Measurements from ENCODE around the gene SLC44A4.
"Not testable (repeated sequence)": the region's sequence is repeated elsewhere in the genome, so short reads cannot be mapped to it uniquely, and the experiment has no call there.

SLC44A4 gene

DNA sequence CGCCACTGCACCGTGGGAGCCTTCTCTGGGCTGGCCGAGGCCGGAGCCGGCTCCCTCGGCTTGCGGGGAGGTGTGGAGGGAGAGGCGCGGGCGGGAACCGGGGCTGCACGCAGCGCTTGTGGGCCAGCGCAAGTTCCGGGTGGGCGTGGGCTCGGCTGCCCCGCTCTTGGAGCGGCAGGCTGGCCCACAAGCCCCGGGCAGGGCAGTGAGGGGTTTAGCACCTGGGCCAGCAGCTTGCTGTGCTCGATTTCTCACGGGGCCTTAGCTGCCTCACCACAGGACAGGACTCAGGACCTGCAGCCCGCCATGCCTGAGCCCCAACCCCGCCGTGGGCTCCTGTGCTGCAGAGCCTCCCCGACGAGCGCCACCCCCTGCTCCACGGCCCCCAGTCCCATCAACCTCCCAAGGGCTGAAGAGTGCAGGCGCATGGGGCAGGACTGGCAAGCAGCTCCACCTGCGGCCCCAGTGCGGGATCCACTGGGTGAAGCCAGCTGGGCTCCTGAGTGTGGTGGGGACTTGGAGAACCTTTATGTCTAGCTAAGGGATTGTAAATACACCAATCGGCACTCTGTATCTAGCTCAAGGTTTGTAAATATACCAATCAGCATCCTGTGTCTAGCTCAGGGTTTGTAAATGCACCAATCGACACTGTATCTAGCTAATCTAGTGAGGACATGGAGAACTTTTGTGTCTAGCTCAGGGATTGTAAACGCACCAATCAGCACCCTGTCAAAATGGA lies 26.6 kb downstream of the SLC44A4 start:
- not testable (repeated sequence) for DNase-seq

DNA sequence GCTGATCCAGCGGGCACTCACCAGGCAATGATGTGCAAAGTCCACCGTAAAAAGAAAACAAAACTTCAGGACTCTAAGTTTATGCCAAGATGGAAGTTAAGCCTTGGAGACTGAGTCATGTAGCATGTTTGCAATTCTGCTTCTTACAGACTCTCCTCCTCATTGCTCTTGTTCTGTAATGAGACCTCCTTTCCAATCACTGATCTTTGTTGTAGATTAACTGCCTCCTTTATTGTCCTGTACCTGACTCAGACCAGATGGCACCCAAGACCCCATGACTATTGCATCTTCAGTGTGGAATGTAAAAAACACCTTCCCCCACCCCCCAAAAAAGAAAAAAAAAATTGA lies 27.3 kb downstream of the SLC44A4 start:
- no peak for DNase-seq

DNA sequence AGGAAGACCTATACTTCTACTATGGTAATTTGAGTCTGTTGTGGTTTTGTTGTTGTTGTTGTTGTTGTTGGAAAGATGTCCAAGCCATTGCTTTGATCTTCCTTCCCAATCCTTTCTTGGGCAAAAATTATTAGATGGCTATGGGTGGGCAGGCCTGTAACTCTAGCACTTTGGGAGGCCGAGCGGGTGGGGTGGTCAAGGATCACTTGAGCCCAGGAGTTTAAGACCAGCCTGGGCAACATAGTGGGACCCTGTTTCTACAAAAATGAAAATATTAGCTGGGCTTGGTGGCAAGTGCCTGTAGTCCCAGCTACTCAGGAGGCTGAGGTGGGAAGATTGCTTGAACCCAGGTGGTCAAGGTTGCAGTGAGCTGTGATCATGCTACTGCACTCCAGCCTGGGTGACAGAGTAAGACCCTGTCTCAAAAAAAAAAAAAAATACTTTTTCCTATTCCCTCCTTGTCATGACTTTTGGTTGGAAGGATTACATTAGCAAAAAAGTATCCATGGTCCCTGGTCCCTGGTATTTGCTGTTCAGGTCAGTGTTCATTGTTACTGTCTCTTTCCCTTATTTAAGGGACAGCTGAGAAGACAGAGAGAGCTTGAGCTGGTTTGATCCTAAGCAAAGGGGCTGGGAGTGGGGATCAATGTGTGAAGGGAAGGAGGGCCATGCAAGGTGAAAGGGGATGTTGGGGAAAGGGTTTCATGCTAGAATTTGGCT lies 27.9 kb downstream of the SLC44A4 start:
- no peak for DNase-seq

DNA sequence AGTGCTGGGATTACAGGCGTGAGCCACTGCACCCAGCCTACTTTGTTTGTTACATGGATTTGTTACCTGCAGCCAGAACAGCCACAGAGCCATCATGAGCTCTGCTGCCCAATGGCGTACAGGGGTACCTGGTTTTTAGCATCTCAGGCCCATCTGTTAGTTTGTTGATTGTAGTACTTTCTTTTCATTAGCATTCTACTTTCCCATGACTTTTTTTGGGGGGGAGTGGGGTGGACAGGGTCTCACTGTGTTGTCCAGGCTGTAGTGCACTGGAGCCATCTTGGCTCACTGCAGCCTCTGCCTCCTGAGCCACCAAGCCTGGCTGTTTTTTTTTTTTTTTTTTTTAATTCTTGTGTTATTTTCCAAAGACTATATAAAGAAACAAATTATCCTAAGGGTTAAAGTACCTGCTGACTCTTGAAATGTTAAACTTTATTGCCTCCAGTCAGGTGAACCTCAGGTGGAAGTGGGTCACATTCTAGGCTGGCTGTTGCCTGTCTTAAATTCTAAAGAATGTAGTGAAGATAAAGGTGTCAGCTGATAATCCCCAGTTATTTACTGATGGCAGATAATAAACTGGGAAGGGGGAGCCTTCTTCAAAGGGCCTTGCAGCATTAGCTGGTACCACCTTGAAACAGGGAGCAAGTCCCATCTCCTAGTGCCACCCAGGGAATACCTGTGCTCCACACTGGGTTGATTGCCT lies 31.4 kb downstream of the SLC44A4 start:
- DNase-seq: no peak

DNA sequence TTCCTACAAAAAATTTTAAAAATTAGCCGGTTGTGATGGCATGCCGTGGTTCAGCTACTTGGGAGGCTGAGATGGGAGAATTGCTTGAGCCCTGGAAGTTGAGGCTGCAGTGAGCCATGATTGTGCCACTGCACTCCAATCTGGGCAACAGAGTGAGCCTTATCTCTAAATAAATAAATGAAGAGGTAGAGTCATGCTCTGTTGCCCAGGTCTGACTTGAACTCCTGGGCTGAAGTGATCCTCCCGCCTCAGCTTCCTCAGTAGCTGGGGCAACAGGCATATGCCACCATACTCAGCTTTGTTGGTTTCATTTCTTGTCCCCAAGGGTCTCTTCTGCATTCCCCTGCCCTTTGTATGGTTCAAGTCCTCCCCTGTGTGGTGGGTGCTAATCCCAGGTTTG lies 34.3 kb downstream of the SLC44A4 start:
- DNase-seq: no peak

DNA sequence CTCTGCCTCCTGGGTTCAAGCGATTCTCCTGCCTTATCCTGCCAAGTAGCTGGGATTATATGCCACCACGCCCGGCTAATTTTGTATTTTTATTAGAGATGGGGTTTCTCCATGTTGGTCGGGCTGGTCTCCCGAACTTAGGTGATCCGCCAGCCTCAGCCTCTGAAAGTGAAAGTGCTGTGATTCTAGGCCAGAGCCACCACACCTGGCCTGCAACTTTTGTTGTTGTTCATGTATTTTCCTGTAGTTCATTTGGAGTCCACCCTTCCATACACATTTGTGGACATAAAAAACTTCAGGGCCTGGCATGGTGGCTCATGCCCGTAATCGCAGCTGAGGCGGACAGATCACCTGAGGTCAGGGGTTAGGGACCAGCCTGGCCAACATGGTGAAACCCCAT lies 36.7 kb downstream of the SLC44A4 start:
- DNase-seq: no peak

DNA sequence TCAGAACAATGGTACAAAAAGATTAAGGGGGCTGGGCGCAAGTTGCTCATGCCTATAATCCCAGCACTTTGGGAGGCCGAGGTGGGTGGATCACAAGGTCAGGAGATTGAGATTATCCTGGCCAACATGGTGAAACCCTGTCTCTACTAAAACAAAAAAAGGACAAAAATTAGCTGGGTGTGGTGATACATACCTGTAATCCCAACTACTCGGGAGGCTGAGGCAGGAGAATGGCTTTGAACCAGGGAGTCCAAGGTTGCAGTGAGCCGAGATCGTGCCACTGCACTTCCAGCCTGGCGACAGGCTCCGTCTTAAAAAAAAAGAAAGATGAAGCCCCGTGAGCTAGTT lies 39.0 kb downstream of the SLC44A4 start:
- DNase-seq: not testable (repeated sequence)

DNA sequence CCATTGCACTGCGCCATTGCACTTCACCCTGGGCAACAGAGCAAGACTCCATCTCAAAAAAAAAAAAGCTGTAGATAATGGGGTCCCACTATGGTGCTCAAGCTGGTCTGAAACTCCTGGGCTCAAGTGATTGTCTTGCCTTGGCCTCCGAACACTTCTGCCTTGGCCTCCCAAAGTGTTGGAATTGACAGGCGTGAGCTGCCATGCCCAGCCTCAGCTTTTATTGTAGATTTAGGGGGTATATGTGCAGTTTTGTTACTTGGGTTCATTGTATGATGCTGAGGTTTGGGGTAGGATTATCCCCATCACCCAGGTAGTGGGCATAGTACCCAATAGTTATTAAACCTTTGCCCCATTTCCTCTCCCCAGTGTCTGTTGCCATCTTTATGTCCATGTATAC lies 39.8 kb downstream of the SLC44A4 start:
- no peak for DNase-seq

DNA sequence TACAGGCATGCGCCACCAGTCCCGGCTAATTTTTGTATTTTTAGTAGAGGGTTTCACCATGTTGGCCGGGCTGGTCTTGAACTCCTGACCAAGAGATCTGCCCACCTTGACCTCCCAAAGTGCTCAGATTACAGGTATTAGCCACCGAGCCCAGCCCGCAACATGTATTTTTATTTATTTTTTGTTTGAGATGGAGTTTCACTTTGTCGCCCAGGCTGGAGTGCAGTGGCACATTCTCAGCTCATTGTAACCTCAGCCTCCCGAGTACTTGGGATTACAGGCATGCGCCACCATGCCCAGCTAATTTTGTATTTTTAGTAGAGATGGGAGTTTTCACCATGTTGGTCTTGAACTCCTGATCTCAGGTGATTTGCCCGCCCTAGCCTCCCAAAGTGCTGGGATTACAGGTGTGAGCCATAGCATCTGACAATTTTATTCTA lies 40.7 kb downstream of the SLC44A4 start:
- not testable (repeated sequence) for DNase-seq

DNA sequence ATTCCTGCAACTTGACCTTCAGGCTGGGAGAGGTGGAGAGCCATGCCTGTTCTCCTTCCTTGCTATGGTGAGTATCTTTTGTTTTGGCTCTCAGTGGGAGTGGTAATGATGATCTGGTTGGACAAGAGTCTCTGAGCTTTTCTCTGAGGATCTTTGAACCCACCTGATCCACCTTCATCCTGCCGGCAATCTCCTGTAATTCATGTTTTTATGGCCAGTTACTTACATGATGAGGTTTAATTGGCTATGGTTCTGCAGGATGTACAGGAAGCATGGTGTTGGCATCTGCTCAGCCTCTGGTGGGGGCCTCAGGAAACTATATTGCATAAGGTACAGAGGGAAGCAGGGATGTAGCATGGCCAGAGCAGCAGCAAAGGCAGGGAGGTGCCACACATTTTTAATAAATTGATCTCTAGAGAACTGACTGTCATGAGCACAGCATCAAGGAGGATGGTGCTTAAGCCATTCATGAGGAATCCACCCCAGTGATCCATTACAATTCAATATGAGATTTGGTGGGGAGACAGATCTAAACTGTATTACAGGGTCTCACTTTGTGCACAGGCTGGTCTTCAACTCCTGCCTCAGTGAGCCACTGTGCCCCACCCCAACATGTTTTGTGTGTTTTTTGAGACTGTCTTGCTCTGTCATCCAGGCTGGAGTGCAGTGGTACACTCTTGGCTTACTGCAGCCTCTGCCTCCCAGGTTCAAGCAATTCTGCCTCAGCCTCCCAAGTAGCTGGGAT lies 41.3 kb downstream of the SLC44A4 start:
- DNase-seq: no peak

DNA sequence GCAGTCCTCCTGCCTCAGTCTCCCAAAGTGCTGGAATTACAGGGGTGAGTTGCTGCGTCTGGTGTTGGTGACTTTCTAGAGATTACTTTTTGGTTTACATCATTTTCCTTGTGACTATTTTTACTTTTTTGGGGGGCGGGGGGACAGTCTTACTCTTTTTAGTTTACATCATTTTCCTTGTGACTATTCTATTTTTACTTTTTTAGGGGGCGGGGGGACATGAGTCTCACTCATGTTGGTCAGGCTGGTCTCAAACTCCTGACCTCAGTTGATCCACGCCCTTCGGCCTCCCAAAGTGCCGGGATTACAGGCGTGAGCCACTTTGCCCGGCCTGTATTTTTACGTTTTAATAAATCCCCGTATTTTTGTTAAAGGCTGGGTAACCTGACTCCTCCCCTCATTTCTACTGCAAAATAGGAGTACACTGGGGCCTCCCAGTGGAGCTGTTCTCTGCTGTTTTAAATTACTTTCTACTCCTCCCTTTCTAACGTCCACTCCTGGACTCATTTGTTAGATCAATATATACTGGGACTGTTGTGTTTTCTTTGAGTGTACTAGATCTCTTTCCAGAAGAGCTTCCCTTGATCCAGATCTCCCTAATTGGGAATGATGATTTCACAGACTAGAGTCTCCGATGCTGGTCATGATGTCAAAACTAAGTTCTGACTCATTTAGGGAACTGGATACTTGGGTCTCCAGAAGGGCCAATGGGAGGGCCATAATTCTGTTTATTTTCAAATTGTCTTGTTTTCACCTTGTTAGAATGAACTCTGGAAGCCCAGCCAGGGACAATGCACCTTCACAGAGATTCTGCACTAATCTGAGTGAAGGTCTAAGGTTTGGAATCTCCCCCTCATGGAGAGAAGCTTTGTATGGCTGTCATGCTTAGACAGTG lies 42.1 kb downstream of the SLC44A4 start:
- DNase-seq: peak; percentile 57

DNA sequence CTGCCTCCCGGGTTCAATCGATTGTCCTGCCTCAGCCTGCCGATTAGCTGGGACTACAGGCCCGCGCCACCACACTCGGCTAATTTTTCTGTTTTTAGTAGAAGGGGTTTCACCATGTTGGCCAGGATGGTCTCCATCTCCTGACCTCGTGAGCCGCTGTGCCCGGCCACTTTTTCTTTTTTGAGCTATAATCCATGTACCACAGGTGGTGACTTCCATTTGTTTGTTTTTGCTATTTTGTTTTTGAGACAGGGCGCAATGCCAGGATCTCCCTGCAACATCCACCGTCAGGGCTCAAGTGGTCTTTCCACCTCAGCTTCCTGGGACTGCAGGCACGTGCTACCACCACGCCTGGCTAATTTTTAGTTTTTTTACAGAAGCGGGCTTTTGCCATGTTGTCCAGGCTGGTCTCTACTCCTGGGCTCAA lies 42.7 kb downstream of the SLC44A4 start:
- no peak for DNase-seq

DNA sequence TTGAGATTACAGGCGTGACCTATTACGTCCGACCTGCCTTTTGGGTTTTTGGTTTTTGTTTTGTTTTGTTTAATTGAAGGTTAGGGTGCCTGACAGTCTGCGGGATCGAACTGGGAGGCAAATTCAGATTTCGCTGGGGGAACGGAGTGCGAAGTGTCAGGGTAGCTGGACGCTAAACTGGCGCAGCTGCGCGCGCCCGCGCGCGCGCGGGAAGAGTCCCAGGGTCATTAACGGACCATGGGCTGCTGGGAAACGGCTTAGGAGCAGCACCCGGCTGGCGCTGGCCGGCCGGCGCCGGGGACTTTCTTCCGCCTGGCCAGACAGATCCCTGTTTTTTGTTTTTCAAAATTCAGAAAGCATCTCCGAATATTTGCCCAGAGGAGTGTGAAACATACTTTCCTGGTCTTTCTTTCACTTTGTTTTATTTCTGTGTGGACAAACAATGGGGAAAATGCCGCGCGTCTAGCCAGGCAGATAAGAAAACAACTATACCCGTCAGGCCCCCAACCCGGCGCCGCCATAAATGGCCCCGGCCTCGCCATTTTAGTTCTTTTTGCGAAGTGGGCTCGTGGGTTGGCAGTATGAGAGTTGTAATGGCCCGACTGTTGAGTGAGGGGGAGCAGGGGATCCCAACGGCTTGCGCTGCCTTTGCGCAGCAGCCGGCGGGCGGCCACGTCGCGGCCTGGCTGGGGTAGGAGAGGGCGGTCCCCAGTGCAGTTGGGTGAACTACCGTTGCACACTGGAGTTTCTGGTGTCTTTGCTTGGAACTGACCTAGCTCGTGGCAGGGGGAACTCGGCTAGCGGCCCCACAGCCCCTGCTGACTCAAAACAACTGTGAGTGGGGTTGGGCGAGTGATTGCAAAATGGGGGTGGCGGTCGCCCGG lies 44.2 kb downstream of the SLC44A4 start:
- DNase-seq: peak; percentile 91

DNA sequence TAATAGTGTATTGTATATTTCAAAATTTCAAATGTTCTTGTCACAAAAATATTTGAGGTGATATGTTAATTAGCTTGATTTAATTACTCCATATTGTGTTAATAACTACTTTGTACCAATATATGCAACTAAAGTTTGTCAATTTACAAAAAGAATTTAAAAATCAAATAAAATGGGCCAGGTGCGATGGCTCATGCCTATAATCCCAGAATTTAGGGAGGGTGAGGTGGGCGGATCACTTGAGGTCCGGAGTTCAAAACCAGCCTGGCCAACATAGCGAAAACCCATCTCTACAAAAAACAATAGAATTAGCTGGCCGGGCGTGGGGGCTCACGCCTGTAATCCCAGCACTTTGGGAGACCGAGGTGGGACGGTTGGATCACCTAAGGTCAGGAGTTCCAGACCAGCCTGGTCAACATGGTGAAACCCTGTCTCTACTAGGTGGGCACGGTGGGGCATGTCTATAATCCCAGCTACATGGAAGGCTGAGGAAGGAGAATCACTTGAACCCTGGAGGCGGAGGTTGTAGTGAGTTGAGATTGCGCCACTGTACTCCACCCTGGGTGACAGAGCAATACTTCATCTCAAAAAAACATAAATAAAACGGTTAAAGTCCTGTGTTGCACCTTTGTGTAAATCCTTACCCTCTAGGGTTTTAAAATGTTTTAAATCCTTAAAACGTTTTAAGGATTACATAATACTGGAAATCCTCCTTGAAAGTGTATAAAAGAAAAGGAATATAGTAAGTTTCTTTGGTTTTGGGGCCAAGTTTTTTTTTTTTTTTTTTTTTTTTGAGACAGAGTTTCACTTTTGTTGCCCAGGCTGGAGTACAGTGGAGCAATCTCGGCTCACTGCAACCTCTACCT lies 47.2 kb downstream of the SLC44A4 start:
- no peak for DNase-seq

DNA sequence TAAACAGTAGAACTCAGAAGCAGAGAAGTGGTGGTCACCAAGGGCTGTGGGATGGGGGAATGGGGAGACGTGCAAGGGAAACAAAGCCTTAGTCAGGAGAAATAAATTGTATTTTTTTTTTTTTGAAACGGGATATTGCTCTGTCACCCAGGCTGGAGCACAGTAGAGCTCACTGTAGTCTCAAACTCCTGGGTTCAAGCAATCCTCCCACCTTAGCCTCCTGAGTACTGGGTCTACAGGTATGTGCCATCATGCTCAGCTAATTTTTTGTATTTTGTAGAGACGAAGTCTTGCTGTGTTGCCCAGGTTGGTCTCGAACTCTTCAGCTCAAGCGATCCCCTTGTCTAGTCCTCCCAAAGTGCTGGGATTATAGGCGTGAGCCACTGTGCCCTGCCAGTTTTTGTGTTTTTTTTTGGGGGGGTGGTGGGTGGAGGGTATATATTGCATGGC lies 47.9 kb downstream of the SLC44A4 start:
- DNase-seq: no peak

DNA sequence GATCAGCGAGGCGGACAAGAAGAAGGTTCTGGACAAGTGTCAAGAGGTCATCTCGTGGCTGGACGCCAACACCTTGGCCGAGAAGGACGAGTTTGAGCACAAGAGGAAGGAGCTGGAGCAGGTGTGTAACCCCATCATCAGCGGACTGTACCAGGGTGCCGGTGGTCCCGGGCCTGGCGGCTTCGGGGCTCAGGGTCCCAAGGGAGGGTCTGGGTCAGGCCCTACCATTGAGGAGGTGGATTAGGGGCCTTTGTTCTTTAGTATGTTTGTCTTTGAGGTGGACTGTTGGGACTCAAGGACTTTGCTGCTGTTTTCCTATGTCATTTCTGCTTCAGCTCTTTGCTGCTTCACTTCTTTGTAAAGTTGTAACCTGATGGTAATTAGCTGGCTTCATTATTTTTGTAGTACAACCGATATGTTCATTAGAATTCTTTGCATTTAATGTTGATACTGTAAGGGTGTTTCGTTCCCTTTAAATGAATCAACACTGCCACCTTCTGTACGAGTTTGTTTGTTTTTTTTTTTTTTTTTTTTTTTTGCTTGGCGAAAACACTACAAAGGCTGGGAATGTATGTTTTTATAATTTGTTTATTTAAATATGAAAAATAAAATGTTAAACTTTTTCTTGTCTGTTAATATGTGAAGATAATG lies 49.0 kb downstream of the SLC44A4 start:
- peak; percentile 61 for DNase-seq

DNA sequence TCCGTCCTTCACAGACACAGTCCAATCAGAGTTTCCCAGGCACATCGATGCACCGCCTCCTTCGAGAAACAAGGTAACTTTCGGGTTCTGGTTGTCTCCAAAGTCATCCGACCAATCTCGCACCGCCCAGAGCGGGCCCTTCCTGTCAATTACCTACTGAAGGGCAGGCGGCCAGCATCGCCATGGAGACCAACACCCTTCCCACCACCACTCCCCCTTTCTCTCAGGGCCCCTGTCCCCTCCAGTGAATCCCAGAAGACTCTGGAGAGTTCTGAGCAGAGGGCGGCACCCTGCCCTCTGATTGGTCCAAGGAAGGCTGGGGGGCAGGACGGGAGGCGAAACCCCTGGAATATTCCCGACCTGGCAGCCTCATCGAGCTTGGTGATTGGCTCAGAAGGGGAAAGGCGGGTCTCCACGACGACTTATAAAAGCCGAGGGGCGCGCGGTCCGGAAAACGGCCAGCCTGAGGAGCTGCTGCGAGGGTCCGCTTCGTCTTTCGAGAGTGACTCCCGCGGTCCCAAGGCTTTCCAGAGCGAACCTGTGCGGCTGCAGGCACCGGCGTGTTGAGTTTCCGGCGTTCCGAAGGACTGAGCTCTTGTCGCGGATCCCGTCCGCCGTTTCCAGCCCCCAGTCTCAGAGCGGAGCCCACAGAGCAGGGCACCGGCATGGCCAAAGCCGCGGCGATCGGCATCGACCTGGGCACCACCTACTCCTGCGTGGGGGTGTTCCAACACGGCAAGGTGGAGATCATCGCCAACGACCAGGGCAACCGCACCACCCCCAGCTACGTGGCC lies 51.3 kb downstream of the SLC44A4 start, which contains the start of gene HSPA1B:
HSPA1B (plus strand) TSS at position 453 of the 794 bp plus-strand sequence; CDS start at position 666, 213 bp downstream.
- peak; percentile 100 for DNase-seq

DNA sequence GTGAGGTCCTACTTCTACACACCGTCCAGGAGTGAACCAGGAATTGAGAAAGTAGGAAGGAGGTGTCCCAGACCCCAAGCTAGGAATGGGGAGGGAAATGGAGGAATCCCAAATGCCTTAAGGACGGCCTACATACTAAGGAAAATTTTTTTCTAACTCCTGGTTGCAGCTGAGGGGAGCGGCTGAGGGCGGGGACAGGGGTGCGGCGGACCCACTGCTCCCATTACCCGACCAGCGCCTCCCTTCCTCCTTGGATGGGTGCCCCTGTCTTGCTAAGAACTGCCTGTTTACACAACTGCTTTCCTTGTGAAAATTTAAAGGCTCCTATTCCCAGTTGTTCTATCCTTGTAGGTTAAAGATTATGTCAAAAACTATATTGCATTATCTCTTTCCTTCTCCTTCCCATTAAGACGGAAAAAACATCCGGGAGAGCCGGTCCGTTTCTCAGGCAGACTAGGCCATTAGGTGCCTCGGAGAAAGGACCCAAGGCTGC lies 52.0 kb downstream of the SLC44A4 start:
- peak; percentile 87 for DNase-seq
